Measurements from ENCODE around the gene DND1. TPM values are rescaled to one million over a fixed set of nuclear protein-coding genes. Genes with fewer than 3 reads are reported as not detected.

Gene DND1
- total and polyA plus RNA-seq, 10 donors, result 1.2 to 4.7 (median 2.3) TPM

GRCh38 chr5:140678993-140679392 lies 5.6 kb upstream of the DND1 start:
- TF ChIP-seq POLR2A (IDR thresholded peaks at IDR 0.05) (no peak), CTCF (IDR thresholded peaks at IDR 0.05 in 8 of 11, conservative IDR thresholded peaks at IDR 0.05 in 3 of 11) (no peak), POLR2AphosphoS5 (IDR thresholded peaks at IDR 0.05) (no peak)
- 94 to 98% (median 96%) methylated on average over 7 of the region's 7 CpGs for WGBS, 5 donors
- H3K27me3 ChIP-seq (replicated peaks in 1 of 7), result no peaks in the 10 kb centered on the region
- no peak overlapping the region for H3K4me3 ChIP-seq
- intact Hi-C loops (cut with DNase I; ENCODE audit: low total_unique reads), result no loop called here
- H3K9me3 ChIP-seq, result no peaks in the 10 kb centered on the region
- H3K4me1 ChIP-seq, result no peaks in the 10 kb centered on the region
- H3K36me3 ChIP-seq, result peaks cover 4 to 100% (median 77%) of the 10 kb centered on the region in 6 donors
- no peak for DNase-seq
- H3K27ac ChIP-seq, result no peak overlapping the region

GRCh38 chr5:140677947-140678346 lies 4.6 kb upstream of the DND1 start:
- no peaks in the 10 kb centered on the region for H3K4me1 ChIP-seq
- H3K27me3 ChIP-seq (replicated peaks in 1 of 7), result no peaks in the 10 kb centered on the region
- TF ChIP-seq POLR2AphosphoS5 (IDR thresholded peaks at IDR 0.05), result no peak
- intact Hi-C loops (cut with DNase I; ENCODE audit: low total_unique reads), result no loop called here
- 77 to 93% (median 91%) methylated on average over 3 of the region's 3 CpGs for WGBS, 5 donors
- peaks cover 4 to 100% (median 84%) of the 10 kb centered on the region in 6 donors for H3K36me3 ChIP-seq
- no peak overlapping the region for H3K27ac ChIP-seq
- no peaks in the 10 kb centered on the region for H3K9me3 ChIP-seq
- no peak for DNase-seq
- H3K4me3 ChIP-seq, result no peak overlapping the region

GRCh38 chr5:140674629-140675028 lies 1.3 kb upstream of the DND1 start:
- Histone ChIP-seq H3K36me3 (peaks cover 0 to 100% (median 92%) of the 10 kb centered on the region in 6 donors), H3K27me3 (replicated peaks in 1 of 7) (no peaks in the 10 kb centered on the region), H3K4me1 (no peaks in the 10 kb centered on the region), H3K4me3 (no peak overlapping the region), H3K9me3 (no peaks in the 10 kb centered on the region), H3K27ac (no peak overlapping the region)
- intact Hi-C loops (cut with DNase I; ENCODE audit: low total_unique reads), result no loop called here
- TF ChIP-seq POLR2A (IDR thresholded peaks at IDR 0.05), result no peak
- no peak for TF ChIP-seq POLR2AphosphoS5 (IDR thresholded peaks at IDR 0.05)
- TF ChIP-seq CTCF (IDR thresholded peaks at IDR 0.05 in 8 of 11, conservative IDR thresholded peaks at IDR 0.05 in 3 of 11), result no peak
- 92 to 98% (median 95%) methylated on average over 4 of the region's 4 CpGs for WGBS, 5 donors
- no peak for DNase-seq

GRCh38 chr5:140674211-140674610 lies 835 bp upstream of the DND1 start:
- Histone ChIP-seq H3K27me3 (replicated peaks in 1 of 7) (no peaks in the 10 kb centered on the region), H3K27ac (no peak overlapping the region), H3K4me3 (no peak overlapping the region), H3K9me3 (no peaks in the 10 kb centered on the region), H3K4me1 (no peaks in the 10 kb centered on the region), H3K36me3 (peaks cover 0 to 100% (median 92%) of the 10 kb centered on the region in 6 donors)
- DNase-seq, result no peak
- intact Hi-C loops (cut with DNase I; ENCODE audit: low total_unique reads), result no loop called here
- no peak for TF ChIP-seq POLR2AphosphoS5 (IDR thresholded peaks at IDR 0.05)
- TF ChIP-seq CTCF (IDR thresholded peaks at IDR 0.05 in 8 of 11, conservative IDR thresholded peaks at IDR 0.05 in 3 of 11), result no peak
- 68 to 91% (median 80%) methylated on average over 2 of the region's 2 CpGs for WGBS, 5 donors
